Natural killer cell treated with Interleukin-12 subunit alpha and Interleukin-12 subunit beta and Interleukin-15 and Interleukin-18, amount 100 ng/mL, for 72 hours (primary cell): Measurements from ENCODE around the gene MFSD11. TPM values are rescaled to one million over a fixed set of nuclear protein-coding genes. Genes with fewer than 3 reads are reported as not detected.
"Not testable (repeated sequence)": the region's sequence is repeated elsewhere in the genome, so short reads cannot be mapped to it uniquely, and the experiment has no call there.

Experiments
- ATAC-seq, 2 donors: fragments of 150-1000 bp; cut with Tn5 transposase in 1 of 2; sonication (Bioruptor Pico), chemical (Tn5 transposase) in 1 of 2; 2 replicates each; pipeline ENCODE4 v1.10.0; 2021
- DNase-seq: peaks from one replicate; pipeline ENCODE4 v3.0.0; 2022; ENCODE audit warnings: low spot score
- H3K27ac Mint-ChIP-seq, 2 donors: 1 replicate in 1 of 2; 2 replicates in 1 of 2; pipeline ENCODE4 v1.8.0; 2022; ENCODE audit warnings: mixed read lengths in 2 of 2, mild to moderate bottlenecking in 1 of 2, moderate library complexity in 1 of 2
- H3K27me3 Mint-ChIP-seq, 2 donors: 1 replicate in 1 of 2; 2 replicates in 1 of 2; pipeline ENCODE4 v1.8.0; 2022; ENCODE audit warnings: mixed read lengths in 2 of 2
- H3K36me3 Mint-ChIP-seq: one replicate; pipeline ENCODE4 v1.8.0; 2022; ENCODE audit warnings: mixed read lengths
- H3K4me1 Mint-ChIP-seq, 2 donors: 1 replicate in 1 of 2; 2 replicates in 1 of 2; pipeline ENCODE4 v1.8.0; 2022; ENCODE audit warnings: low read depth in 2 of 2, mixed read lengths in 2 of 2, mild to moderate bottlenecking in 1 of 2
- H3K4me3 Mint-ChIP-seq: one replicate; pipeline ENCODE4 v1.8.0; 2022; ENCODE audit warnings: mixed read lengths
- H3K9me3 Mint-ChIP-seq: 2 replicates; pipeline ENCODE4 v1.8.0; 2022; ENCODE audit warnings: mixed read lengths
- total RNA-seq, 2 donors: library from RNA; stranded (reverse); gene quantifications; one replicate each; pipeline ENCODE4 v1.2.3, GENCODE V29; 2022

Gene MFSD11
- total RNA-seq, 2 donors from 2014 or later, result 18.1 to 25.5 TPM

GRCh38 chr17:76738468-76738850 lies 540 bp downstream of the MFSD11 start:
- Mint-ChIP-seq H3K27ac (peak overlapping the region; percentile 79 to 97), H3K9me3 (no peaks in the 10 kb centered on the region), H3K27me3 (no peaks in the 10 kb centered on the region), H3K36me3 (peaks cover 33% of the 10 kb centered on the region), H3K4me3 (peak overlapping the region; percentile 92), H3K4me1 (peaks cover 41% of the 10 kb centered on the region in 2 donors)
- DNase-seq (no peak), ATAC-seq (no peak)

DNA sequence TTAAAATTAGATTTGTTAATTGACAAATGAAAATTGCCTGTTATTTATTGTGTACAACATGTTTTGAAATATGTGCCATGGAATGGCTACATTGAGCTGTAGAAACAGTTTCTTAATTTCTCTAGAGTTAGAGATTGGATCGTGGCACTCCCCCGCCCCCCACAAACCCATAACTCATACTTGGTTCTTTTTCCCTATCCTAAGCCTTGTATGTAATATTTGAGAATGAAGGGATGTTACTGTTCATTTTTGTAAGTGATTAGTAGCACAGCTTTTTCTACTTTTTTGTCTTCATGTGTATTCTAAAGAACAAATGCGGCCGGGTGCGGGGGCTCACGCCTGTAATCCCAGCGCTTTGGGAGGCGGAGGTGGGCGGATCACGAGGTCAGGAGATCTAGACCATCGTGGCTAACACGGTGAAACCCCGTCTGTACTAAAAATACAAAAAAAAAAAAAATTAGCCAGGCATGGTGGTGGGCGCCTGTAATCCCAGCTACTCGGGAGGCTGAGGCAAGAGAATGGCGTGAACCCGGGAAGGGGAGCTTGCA lies 1.7 kb downstream of the MFSD11 start:
- peaks cover 29% of the 10 kb centered on the region in 2 donors for H3K4me1 Mint-ChIP-seq
- DNase-seq, H3K27me3 Mint-ChIP-seq, H3K27ac Mint-ChIP-seq, H3K9me3 Mint-ChIP-seq, ATAC-seq, H3K4me3 Mint-ChIP-seq: not testable (repeated sequence)
- peaks cover 21% of the 10 kb centered on the region for H3K36me3 Mint-ChIP-seq

DNA sequence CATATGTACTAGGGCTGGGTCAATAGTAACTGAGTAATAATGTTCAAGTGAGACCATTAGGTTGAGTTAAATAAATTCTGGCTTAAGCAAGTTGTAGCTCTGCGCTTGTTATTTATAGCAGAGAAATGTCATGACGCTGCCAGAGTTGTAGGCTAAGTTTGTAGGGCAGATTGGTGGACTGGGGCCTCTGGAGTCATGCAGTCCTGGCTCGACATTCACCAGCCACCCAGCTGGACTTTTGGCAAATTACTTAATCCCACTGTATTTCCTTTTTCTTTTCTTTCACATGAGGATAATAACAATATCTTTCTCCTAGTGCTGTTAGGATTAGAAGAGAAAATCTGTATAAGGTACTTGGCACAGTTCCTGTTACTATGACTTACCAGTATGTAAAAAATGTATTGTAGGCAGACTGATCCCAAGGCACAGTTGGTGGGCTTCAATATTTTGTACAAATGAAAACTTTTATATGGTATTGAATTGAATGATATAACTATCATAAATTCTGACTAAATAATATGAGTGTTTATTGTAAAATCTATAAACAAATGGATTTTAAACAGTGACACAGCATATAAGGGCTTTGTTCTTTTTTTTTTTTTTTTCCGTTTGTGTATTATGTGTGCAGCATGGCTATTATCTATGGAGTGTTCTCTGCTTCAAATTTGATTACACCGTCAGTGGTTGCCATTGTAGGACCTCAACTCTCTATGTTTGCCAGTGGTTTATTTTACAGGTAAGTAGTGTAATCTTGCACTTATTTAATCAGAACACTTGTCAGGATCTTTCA lies 2.6 kb downstream of the MFSD11 start:
- no peak for ATAC-seq
- no peak overlapping the region for H3K4me3 Mint-ChIP-seq
- no peak for DNase-seq
- H3K4me1 Mint-ChIP-seq, result peaks cover 22 to 26% of the 10 kb centered on the region in 2 donors
- no peak overlapping the region for H3K27ac Mint-ChIP-seq
- no peaks in the 10 kb centered on the region for H3K9me3 Mint-ChIP-seq
- H3K36me3 Mint-ChIP-seq, result peaks cover 17% of the 10 kb centered on the region
- no peaks in the 10 kb centered on the region for H3K27me3 Mint-ChIP-seq

GRCh38 chr17:76742958-76743357 lies 5.0 kb downstream of the MFSD11 start:
- H3K4me3 Mint-ChIP-seq, result no peak overlapping the region
- DNase-seq (no peak), ATAC-seq (no peak)
- peaks cover 15 to 25% of the 10 kb centered on the region in 2 donors for H3K4me1 Mint-ChIP-seq
- H3K27ac Mint-ChIP-seq, result no peak overlapping the region
- no peaks in the 10 kb centered on the region for H3K9me3 Mint-ChIP-seq
- H3K36me3 Mint-ChIP-seq, result peaks cover 16% of the 10 kb centered on the region
- H3K27me3 Mint-ChIP-seq, result no peaks in the 10 kb centered on the region

GRCh38 chr17:76744747-76745146 lies 6.8 kb downstream of the MFSD11 start:
- H3K4me3 Mint-ChIP-seq, result no peak overlapping the region
- peaks cover 16% of the 10 kb centered on the region for H3K36me3 Mint-ChIP-seq
- H3K9me3 Mint-ChIP-seq, result no peaks in the 10 kb centered on the region
- H3K27me3 Mint-ChIP-seq, result no peaks in the 10 kb centered on the region
- peaks cover under 1 to 14% of the 10 kb centered on the region in 2 donors for H3K4me1 Mint-ChIP-seq
- ATAC-seq, result no peak
- no peak overlapping the region for H3K27ac Mint-ChIP-seq
- DNase-seq, result no peak

GRCh38 chr17:76745785-76746184 lies 7.9 kb downstream of the MFSD11 start:
- H3K27me3 Mint-ChIP-seq, ATAC-seq, H3K9me3 Mint-ChIP-seq, DNase-seq, H3K4me3 Mint-ChIP-seq, H3K27ac Mint-ChIP-seq: not testable (repeated sequence)
- Mint-ChIP-seq H3K4me1 (peaks cover 0 to 13% of the 10 kb centered on the region in 2 donors), H3K36me3 (peaks cover 16% of the 10 kb centered on the region)

GRCh38 chr17:76747716-76748363 lies 9.9 kb downstream of the MFSD11 start:
- DNase-seq, result no peak
- Mint-ChIP-seq H3K4me1 (peaks cover under 1 to 17% of the 10 kb centered on the region in 2 donors), H3K9me3 (no peaks in the 10 kb centered on the region), H3K27ac (no peak overlapping the region), H3K36me3 (peaks cover 16% of the 10 kb centered on the region), H3K27me3 (no peaks in the 10 kb centered on the region), H3K4me3 (no peak overlapping the region)
- ATAC-seq, result no peak

- H3K36me3 Mint-ChIP-seq, result peaks cover 16% of the 10 kb centered on the region
- H3K27me3 Mint-ChIP-seq, result no peaks in the 10 kb centered on the region
- H3K4me1 Mint-ChIP-seq, result peaks cover 8 to 25% of the 10 kb centered on the region in 2 donors
- ATAC-seq, result no peak
- DNase-seq, result no peak
- no peaks in the 10 kb centered on the region for H3K9me3 Mint-ChIP-seq
- H3K27ac Mint-ChIP-seq, result no peak overlapping the region
- no peak overlapping the region for H3K4me3 Mint-ChIP-seq
Observed at GRCh38 chr17:76748657-76749056, 10.7 kb downstream of the MFSD11 start.

DNA sequence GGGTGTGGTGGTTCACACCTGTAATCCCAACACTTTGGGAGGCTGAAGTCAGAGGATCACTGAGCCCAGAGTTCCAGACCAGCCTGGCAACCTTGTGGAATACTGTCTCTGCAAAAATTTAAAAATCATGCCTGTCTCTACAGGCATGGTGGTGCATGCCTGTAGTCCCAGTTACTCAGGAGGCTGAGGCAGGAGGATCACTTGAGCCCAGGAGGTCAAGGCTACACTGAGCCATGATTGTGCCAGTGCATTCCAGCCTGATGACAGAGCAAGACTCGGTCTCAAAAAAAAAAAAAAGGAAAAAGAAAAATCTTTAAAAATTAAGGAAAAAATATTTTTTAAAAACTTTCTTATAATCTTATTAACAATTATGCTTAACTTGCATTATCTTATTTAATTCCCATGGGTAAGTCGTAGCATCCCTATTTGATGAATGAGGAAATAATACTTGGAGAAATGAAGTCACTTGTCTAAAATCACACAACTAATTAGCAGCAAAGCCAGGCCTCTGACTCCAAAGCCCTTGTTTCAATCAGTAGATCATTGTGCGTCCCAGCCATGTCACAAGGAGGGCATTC lies 13.6 kb downstream of the MFSD11 start:
- Mint-ChIP-seq H3K27ac (peak overlapping the region in 1 of 2 donors; percentile 86), H3K4me1 (peaks cover 12 to 18% of the 10 kb centered on the region in 2 donors), H3K36me3 (peaks cover 5% of the 10 kb centered on the region), H3K27me3 (no peaks in the 10 kb centered on the region), H3K9me3 (no peaks in the 10 kb centered on the region), H3K4me3 (no peak overlapping the region)
- DNase-seq (no peak), ATAC-seq (no peak)

GRCh38 chr17:76752006-76752405 lies 14.1 kb downstream of the MFSD11 start:
- DNase-seq, result no peak
- H3K36me3 Mint-ChIP-seq, result peaks cover 7% of the 10 kb centered on the region

DNA sequence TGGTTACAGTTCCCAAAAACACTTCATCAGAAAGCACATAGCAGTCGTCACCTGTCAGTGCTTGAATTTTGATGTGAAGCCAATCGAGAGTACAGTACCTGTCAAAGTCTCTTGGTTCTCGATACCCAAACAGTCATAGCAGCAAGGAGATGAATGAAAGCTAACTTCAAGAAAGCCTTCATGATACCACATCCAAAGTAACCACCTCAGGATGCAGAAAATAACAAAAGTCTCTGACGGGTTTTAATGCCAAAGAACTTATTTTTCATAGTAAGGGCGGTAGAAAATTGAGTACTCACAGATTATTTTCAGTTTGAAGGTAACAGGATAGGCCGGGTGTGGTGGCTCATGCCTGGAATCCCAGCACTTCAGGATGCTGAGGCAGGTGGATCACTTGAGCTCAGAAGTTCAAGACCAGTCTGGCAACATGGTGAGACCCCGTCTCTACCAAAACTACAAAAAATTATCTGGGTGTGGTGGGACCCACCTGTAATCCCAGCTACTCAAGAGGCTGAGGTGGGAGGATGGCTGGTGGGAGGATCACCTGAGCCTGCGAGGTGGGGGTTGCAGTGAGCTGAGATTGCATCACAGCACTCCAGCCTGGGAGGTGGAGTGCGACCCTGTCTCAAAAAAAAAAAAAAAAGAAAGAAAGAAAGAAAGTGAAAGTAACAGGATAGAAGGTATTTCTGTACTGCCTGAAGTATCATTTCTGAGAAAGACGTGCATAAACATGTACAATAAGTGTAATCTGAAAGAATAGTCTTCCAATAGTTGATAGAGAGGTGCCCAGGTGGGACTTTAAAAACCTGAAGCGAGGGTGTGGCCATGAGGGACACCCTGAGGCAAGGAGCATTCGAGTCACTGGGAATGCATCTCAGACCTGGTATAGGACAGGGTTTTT lies 15.4 kb downstream of the MFSD11 start:
- H3K36me3 Mint-ChIP-seq, result peaks cover 11% of the 10 kb centered on the region
- peak overlapping the region; percentile 86 to 90 for H3K27ac Mint-ChIP-seq
- no peaks in the 10 kb centered on the region for H3K27me3 Mint-ChIP-seq
- ATAC-seq (peak; percentile 68 to 69), DNase-seq (no peak)
- H3K9me3 Mint-ChIP-seq, result no peaks in the 10 kb centered on the region
- peaks cover 12 to 18% of the 10 kb centered on the region in 2 donors for H3K4me1 Mint-ChIP-seq
- H3K4me3 Mint-ChIP-seq, result peak overlapping the region; percentile 87

More at GRCh38 chr17:76752006-76752405, 14.1 kb downstream of the MFSD11 start:
- ATAC-seq, result peak in 1 of 2 donors; percentile 86
- Mint-ChIP-seq H3K27me3 (no peaks in the 10 kb centered on the region), H3K9me3 (no peaks in the 10 kb centered on the region), H3K27ac (peak overlapping the region; percentile 86 to 90), H3K4me1 (peaks cover 12 to 18% of the 10 kb centered on the region in 2 donors), H3K4me3 (peak overlapping the region; percentile 63)

GRCh38 chr17:76755285-76755684 lies 17.4 kb downstream of the MFSD11 start:
- Mint-ChIP-seq H3K27ac (no peak overlapping the region), H3K4me3 (no peak overlapping the region), H3K27me3 (no peaks in the 10 kb centered on the region), H3K9me3 (no peaks in the 10 kb centered on the region), H3K4me1 (peaks cover 12 to 18% of the 10 kb centered on the region in 2 donors), H3K36me3 (peaks cover 11% of the 10 kb centered on the region)
- ATAC-seq (no peak), DNase-seq (no peak)

GRCh38 chr17:76757256-76757655 lies 19.3 kb downstream of the MFSD11 start:
- no peaks in the 10 kb centered on the region for H3K27me3 Mint-ChIP-seq
- no peak overlapping the region for H3K4me3 Mint-ChIP-seq
- no peak for DNase-seq
- H3K36me3 Mint-ChIP-seq, result peaks cover 6% of the 10 kb centered on the region
- peak overlapping the region in 1 of 2 donors; percentile 5 for H3K27ac Mint-ChIP-seq
- no peak for ATAC-seq
- peaks cover 12 to 13% of the 10 kb centered on the region in 2 donors for H3K4me1 Mint-ChIP-seq
- H3K9me3 Mint-ChIP-seq, result no peaks in the 10 kb centered on the region
